NCI-H2227 (cell line): ENCODE measurements around the gene PCGF1.
A peak's percentile ranks its signal among the peaks of the same experiment; 100 is the strongest.

ENCODE experiments used
- DNase-seq: peaks from one replicate; lab custom pipeline; 2025; ENCODE audit not compliant: unreplicated experiment; lab: John Stamatoyannopoulos, UW

PCGF1 gene

DNA sequence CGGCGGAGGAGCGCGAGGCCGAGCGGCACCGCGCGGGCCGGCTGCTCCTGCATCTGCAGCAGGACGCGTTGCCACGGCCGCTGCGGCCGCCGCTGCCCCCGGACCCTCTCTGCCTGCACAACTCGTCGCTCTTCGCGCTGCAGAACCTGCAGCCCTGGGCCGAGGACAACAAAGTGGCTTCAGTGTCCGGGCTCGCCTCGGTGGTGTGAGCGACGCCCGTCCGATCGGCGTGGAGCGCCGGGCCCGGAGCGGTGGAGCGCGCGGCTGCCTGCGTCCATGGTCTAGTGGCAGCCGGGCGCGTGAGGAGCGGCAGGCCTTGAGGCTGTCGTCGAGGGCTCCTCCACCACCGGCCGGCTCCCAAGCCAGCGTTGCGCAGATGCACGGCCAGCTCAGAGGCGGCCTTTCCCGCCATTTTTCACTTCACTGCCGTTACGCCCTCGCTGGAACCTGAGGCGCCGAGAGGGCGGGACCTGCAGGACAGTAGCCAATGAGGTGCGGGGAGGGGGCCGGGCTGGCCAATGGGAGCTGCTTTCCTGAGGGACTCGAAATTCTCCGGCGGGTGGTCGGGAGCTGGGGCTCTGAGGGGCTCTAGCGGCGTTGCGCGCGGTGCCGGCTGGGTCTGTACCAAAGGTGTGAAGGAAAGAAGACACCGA lies 8.6 kb upstream of the PCGF1 start:
- no peak for DNase-seq

GRCh38 chr2:74515271-74515980 lies 7.9 kb upstream of the PCGF1 start:
- no peak for DNase-seq

- DNase-seq, result no peak
Measured at GRCh38 chr2:74514368-74515270, 7.1 kb upstream of the PCGF1 start, which contains the start of gene TLX2. Gene TLX2, plus strand, starts transcription at chr2:74514450. Its CDS starts 357 bp downstream, at chr2:74514807.

GRCh38 chr2:74513605-74514367 lies 6.3 kb upstream of the PCGF1 start:
- peak; percentile 78 for DNase-seq

DNA sequence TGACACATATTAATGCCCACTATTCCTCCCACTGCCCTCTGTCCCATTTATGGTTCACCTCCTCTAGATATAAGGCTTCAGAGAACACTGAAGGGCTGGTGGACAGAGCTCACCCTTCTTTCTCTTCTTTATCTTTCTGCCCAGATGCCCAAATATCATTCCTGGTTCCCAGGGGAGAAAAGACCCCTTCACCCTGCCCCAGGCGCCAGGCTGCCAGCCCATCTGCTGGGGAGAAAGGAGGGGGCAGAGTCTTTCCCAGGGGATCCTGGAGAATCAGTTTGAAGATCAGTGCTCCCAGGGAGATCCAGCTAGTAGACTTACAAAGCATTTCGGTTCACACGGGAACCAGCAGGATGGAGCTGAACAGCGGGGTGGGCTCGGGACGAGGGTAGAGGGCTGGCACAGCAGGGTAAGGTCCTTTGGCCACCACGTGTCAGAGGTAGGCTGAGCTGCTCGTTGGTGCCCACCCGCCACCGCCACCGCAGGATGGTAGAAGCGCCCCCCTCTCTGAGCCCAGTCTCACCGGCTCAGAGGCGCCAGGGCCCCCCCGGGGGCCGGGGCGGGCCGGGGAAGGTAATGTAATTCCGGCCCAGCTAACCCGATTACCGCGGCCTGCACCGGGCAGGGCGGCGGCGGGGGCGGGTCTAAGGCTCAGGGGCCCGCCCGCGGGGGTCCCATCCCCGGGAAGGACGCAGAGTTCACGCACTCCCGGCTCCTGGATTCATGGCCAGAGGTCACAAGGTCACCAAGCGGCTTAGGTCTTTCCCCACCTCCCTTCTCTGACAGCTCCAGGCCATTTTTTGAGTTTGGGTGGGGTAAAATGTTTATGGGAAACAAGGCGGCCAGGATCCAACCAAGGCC lies 5.5 kb upstream of the PCGF1 start:
- peak; percentile 63 for DNase-seq

GRCh38 chr2:74511104-74511989 lies 3.9 kb upstream of the PCGF1 start:
- no peak for DNase-seq

- no peak for DNase-seq
Measured at GRCh38 chr2:74510272-74510671, 2.8 kb upstream of the PCGF1 start.

- peak; percentile 81 for DNase-seq
Measured at GRCh38 chr2:74507926-74508520, 528 bp upstream of the PCGF1 start.

GRCh38 chr2:74505448-74506246 lies 1.8 kb downstream of the PCGF1 start:
- no peak for DNase-seq

- no peak for DNase-seq
Measured at GRCh38 chr2:74504591-74504990, 2.9 kb downstream of the PCGF1 start.

- DNase-seq, result no peak
Measured at GRCh38 chr2:74503506-74504475, 3.7 kb downstream of the PCGF1 start.

DNA sequence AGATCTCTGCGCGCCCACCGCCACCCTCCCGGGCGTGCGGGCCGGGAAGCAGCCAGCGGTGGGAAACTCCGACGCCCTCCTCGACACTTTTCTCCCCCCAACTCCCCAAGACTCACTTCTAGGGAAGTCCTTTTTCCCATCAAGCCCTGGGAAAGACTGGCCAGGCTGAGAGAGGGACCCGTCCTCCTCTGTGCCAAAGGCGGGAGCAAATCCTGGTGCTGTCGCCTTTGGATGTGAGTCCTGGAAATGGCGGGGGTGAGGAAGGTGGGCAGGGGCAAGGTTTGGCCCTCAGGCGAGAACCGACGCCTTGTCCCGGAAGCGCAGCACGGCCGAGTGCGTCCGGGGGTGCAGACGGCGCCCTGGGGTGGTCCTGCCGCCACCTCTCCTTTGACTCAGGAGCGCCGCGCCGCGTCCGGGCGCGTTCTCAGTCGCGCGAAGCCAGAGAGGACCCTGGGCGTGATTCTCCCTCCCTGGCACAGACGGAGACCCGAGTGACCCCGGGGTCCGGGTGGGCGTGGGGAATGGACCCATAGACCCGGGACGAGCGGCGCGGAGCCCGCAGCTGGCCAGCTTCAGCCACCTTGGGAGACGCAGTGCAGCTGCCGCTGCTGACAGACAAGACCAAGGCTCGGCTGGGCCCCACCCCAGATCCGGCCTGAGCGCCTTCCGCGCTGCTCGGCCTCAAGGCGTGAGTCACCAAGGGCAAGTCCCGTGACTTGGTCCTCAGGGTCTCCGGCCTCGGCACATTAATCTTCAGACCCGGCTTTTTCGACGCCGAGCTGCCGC lies 4.6 kb downstream of the PCGF1 start:
- DNase-seq, result no peak

- no peak for DNase-seq
Measured at GRCh38 chr2:74502147-74502719, 5.3 kb downstream of the PCGF1 start.

DNA sequence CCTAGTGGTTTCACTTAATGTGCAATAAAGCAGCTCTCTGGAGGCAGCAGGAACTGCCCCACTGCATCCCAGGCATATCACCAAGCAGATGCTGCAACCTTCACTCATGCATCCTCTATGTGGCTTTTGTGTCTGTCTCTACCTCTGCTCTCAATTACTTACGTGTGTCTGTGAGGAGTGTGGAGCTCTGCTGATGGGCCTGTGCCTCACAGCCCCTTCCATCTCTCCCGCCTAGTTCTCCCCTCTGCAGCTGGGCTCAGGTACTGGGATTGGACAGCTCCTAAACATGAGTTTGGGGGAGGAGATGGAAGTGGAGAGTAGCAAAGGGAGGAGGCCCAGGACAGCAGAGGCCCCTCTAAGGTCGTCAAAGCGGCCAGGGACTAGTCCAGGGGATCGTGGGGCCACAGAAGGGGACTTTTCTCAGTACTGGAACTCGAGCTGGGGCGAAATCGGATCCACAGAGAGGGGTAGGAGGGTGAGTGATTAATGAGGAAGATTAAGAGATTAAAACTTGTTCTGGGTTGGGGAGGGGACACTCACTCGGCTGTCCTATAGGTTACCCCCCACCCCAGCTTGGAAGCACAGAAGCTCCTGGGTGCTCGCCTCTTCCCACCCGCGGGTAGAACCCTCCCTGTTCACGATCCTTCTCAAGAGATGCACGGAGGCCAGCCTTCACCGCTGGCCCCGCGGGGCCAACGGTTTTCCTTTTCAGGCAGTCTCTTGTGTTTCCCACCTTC lies 6.0 kb downstream of the PCGF1 start:
- no peak for DNase-seq

DNA sequence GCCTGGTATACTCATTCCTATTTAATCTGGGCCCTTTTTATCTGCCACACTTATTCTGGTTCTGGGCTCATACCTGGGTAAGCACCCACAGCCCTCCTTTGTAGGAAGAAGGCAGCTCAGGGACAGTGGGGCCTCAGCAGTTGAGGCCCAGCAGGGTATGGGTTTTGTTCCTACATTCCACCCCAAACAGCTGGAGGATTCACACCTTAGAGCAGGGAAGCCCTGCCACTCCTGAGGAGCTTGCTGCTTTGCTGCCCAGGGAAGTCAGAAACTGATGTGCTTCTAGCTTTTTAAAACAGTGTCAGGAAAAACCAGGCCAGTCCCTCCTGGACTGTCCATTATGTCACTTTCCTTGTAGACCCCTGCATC lies 6.9 kb downstream of the PCGF1 start:
- DNase-seq, result no peak
